ENCODE results near the gene LY6G5C.

Gene LY6G5C

DNA sequence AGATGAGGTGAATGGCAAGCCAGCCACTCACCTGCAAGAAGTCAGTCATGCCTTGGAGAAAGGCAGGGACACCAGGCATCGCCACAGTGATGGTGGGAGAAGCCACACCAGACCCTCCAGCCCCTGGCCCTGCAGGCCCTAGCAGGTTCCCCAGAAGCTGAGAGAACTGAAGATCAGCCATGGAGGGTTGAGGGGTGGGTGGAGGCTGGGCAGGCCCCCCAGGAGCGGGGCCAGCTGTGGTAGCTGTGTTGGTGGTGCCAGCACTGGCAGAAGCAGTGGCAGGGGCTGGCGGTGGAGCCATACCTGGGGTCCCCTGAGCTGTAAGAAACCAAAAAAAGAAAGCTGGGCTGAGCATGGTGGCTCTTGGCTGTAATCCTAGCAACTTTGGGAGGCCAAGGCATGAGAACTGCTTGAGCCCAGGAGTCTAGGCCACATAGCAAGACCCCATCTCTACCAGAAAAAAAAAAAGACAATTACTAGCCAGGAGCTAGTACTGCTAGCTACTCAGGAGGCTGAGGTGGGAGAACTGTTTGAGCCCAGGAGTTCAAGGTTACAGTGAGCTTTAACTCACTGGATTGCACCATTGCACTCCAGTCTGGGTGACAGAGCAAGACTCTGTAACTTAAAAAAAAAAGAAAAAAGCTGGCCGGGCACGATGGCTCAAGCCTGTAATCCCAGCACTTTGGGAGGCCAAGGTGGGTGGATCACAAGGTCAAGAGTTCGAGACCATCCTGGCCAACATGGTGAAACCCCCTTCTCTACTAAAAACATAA is 37.9 kb downstream of the LY6G5C start:
- no peak overlapping the region for H3K4me3 ChIP-seq (ENCODE audit: low read depth, low read length)

DNA sequence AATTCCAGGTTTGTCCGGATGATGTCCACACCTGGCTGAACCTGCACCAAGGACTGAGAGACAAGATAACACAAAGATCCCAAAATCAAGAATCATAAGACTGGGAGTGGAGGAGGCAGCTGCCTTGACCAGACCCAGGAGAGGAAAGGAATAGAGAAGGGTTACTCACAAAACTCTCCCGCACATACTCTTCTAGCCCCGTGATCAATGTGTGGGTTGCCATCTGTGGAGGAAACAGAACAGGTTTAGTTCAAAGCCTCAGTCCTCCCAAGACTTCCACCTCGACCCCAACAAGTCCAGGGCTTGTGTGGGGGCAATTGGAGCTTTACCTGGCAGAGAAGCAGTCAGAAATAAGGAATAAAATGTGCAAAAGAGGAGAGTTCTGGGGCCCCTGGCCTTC is 39.5 kb downstream of the LY6G5C start:
- H3K4me3 ChIP-seq (ENCODE audit: low read depth, low read length), result no peak overlapping the region

DNA sequence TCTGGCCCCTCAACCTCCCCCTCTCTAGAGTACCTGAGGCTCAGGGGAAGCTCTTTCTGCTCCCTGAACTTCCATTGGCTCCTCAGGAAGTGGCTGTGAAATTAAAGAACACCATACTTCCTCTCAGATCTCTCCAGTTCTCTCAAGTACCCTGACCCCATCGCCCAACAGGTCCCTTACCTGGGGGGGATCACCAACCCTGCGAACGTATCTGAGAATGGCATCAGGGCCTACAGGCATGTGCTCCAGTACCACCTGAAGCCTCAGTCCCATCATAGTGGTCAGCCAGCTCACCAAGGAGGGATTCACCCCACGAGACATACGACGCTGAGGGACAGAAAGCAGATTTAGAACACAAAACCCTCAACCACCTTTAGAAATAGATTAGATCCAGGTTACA is 40.3 kb downstream of the LY6G5C start:
- no peak overlapping the region for H3K4me3 ChIP-seq (ENCODE audit: low read depth, low read length)

DNA sequence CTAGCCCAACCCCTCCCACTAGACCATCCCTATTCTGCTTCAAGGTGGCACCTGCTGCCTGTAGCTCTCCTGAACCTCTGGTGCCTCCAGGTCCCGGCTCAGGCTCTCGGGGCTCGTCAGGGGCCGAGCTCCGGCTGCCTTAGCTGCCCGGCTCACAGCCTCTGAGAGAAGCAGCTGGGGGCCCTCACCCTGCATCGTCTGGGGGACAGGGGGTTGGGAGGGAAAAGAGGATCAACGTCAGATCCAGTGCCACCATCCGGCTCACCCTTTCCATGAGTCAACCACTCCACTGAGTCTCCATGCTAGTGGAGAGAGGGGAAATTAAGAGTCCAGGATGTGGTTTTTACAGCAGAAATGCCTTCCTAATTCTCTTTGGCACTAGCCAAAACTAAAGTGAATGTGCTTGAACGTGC is 41.4 kb downstream of the LY6G5C start:
- H3K4me3 ChIP-seq (ENCODE audit: low read depth, low read length), result no peak overlapping the region

GRCh38 chr6:31639043-31639442 is 41.8 kb downstream of the LY6G5C start:
- H3K4me3 ChIP-seq (ENCODE audit: low read depth, low read length), result no peak overlapping the region

DNA sequence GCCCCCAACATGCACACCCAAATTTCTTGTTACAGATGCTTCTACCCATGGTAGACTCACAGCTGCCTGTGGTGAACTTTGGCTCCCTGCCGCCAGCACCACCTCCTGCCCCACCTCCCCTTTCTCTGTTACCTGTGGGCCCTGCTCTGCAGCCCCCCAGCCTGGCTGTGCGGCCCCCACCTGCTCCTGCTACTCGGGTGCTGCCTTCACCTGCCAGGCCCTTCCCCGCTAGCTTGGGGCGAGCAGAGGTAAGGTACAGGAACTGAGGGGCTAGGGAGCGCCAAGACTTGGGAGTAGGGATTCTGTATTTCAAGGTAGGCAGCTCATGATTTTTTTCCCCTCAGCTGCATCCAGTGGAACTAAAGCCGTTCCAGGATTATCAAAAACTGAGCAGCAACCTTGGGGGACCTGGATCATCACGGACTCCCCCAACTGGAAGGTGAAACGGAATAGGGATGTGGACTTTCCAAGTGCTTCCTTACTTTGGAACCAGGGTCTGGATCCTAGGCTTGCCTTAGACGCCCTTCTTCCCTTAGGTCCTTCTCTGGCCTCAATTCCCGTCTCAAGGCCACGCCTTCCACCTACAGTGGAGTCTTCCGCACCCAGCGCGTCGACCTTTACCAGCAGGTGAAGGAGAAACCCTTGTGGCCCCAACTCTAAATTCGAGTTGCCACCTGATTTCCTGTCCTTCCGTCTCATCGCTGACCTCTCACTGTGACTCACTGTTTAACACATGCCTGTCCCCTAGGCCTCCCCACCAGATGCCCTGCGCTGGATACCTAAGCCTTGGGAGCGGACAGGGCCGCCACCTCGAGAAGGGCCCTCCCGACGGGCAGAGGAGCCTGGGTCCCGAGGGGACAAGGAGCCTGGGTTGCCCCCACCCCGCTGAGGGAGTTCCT is 43.9 kb downstream of the LY6G5C start:
- H3K4me3 ChIP-seq (ENCODE audit: low read depth, low read length), result no peak overlapping the region

DNA sequence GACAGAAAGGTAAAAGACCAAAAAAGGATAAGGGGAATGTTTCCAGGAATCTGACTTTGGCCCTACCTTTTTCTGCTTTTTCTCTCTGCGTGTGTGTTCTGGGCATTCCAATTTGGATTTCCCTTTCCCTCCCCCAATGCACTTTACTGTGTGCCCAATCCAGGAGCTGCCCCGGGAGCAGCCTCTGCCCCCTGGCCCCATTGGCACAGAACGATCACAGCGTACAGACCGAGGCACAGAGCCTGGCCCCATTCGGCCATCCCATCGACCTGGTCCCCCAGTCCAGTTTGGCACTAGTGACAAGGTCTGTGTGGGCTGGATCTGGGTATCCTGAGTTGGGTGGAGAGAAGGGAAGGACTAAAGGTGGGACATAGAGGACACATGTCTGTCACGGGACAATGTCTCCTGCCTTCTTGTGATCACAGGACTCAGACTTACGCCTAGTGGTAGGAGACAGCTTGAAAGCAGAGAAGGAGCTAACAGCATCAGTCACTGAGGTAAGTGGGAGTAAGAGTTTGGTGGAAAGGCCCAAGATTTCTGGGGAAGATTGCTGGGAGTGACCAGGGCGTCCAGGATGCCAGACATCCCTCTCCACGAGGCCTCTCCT is 45.8 kb downstream of the LY6G5C start:
- H3K4me3 ChIP-seq (ENCODE audit: low read depth, low read length), result no peak overlapping the region

GRCh38 chr6:31634131-31634530 is 46.7 kb downstream of the LY6G5C start:
- H3K4me3 ChIP-seq (ENCODE audit: low read depth, low read length), result no peak overlapping the region

DNA sequence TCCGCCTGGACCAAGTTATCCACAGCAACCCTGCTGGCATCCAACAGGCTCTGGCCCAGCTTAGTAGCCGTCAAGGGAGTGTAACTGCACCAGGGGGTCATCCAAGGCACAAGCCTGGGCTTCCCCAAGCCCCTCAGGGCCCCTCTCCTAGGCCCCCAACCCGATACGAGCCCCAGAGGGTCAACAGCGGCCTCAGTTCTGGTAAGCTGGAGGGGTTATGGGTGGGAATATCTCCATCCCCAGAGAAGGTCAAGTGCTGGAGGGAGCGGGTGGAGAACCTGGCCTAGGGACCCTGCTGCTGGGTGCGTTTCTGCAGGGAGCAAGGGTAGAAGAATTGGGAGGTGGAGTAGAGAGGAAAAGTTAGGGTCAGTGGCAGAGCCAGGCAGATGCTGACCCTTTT is 47.4 kb downstream of the LY6G5C start:
- no peak overlapping the region for H3K4me3 ChIP-seq (ENCODE audit: low read depth, low read length)

DNA sequence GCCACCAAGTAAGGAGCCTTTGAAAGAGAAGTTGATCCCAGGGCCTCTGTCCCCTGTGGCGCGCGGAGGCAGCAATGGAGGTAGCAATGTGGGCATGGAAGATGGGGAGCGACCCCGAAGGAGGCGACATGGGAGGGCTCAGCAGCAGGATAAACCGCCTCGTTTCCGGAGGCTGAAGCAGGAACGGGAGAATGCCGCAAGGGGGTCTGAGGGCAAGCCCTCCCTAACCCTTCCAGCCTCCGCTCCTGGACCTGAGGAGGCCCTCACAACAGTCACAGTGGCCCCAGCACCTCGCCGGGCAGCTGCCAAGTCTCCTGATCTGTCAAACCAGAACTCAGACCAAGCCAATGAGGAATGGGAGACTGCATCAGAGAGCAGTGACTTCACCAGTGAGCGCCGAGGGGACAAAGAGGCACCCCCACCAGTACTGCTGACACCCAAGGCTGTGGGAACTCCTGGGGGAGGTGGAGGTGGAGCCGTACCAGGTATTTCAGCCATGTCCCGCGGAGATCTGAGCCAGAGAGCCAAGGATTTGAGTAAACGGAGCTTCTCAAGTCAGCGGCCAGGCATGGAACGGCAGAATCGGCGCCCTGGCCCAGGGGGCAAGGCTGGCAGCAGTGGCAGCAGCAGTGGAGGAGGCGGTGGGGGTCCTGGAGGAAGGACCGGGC is 48.5 kb downstream of the LY6G5C start:
- H3K4me3 ChIP-seq (ENCODE audit: low read depth, low read length), result no peak overlapping the region

- H3K4me3 ChIP-seq (ENCODE audit: low read depth, low read length), result no peak overlapping the region
Measured at GRCh38 chr6:31631681-31632278, 49.1 kb downstream of the LY6G5C start.

DNA sequence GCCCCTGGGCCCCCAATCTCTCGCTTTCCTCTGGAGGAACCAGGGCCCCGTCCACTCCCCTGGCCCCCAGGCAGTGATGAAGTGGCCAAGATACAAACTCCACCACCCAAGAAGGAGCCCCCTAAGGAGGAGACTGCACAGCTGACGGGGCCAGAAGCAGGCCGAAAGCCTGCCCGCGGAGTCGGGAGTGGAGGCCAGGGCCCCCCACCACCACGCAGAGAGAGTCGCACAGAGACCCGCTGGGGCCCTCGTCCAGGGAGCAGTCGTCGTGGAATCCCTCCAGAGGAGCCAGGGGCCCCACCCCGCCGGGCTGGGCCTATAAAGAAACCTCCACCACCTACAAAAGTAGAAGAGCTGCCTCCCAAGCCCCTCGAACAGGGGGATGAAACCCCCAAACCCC is 49.7 kb downstream of the LY6G5C start:
- no peak overlapping the region for H3K4me3 ChIP-seq (ENCODE audit: low read depth, low read length)

GRCh38 chr6:31630177-31630934 is 50.5 kb downstream of the LY6G5C start:
- no peak overlapping the region for H3K4me3 ChIP-seq (ENCODE audit: low read depth, low read length)

- no peak overlapping the region for H3K4me3 ChIP-seq (ENCODE audit: low read depth, low read length)
Measured at GRCh38 chr6:31629014-31629413, 51.9 kb downstream of the LY6G5C start.

DNA sequence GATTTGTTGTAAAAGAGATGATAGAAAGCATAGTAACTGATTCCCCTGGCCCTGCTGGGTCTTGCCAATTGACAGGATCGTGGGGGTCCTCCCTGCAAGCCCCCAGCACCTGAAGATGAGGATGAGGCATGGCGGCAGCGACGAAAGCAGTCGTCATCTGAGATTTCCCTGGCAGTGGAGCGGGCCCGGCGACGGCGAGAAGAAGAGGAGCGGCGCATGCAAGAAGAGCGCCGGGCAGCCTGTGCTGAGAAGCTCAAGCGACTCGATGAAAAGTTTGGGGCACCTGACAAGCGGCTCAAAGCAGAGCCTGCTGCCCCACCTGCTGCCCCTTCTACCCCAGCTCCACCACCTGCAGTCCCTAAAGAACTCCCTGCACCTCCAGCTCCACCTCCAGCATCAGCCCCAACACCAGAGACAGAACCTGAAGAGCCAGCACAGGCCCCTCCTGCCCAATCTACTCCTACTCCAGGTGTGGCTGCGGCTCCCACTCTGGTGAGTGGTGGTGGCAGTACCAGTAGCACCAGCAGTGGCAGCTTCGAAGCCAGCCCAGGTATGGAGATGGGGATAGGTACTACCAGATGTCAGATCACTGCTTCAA is 53.1 kb downstream of the LY6G5C start:
- H3K4me3 ChIP-seq (ENCODE audit: low read depth, low read length), result no peak overlapping the region

DNA sequence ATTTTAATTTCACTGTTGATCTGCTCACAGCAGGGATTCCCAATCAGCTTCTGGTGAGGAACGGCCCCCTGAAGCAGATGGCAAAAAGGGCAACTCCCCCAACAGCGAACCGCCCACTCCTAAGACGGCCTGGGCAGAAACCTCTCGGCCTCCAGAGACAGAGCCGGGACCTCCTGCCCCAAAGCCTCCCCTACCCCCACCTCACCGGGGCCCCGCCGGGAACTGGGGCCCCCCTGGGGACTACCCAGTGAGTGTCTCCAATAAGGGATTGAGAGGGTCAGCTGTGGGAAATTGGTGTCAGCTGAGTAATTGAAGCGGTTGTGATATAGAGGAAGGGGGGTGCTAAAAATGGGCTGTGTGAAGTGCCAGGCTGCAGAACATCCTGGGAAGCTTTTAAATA is 53.9 kb downstream of the LY6G5C start:
- no peak overlapping the region for H3K4me3 ChIP-seq (ENCODE audit: low read depth, low read length)

All from iPS-11a (cell line).